Measurements from ENCODE around the gene ACTG1. TPM values are rescaled to one million over a fixed set of nuclear protein-coding genes. Genes with fewer than 3 reads are reported as not detected.

The ACTG1 gene
- total and polyA plus RNA-seq, 2 of the 13 experiments (the other 11 are each of a cell fraction or from before 2014, with no cell fraction given), result 973 to 1,138 TPM

GRCh38 chr17:81519284-81520020 is 6.9 kb upstream of the ACTG1 start (continued):
- TF ChIP-seq TIGD3 (CRISPR knock-in tag; IDR thresholded peaks at IDR 0.05; ENCODE audit: borderline replicate concordance) (no peak), ZIK1 (CRISPR knock-in tag; IDR thresholded peaks at IDR 0.05; ENCODE audit: borderline replicate concordance, low read depth) (0 out of 2 replicates have a peak, but pooled peaks have one; percentile 21), PREB (CRISPR knock-in tag; IDR thresholded peaks at IDR 0.05) (no peak), ZNF441 (CRISPR knock-in tag; IDR thresholded peaks at IDR 0.05; ENCODE audit: borderline replicate concordance) (peak; percentile 29; the same call in 1 of the 2 replicates), SIX4 (CRISPR knock-in tag; IDR thresholded peaks at IDR 0.05) (no peak), MBNL3 (CRISPR knock-in tag; conservative IDR thresholded peaks at IDR 0.05) (no peak), SYNCRIP (IDR thresholded peaks at IDR 0.05; ENCODE audit: insufficient read depth, low read depth, low read length) (no peak), NR2F6 (IDR thresholded peaks at IDR 0.05) (no peak), NR2F6 (CRISPR knock-in tag; IDR thresholded peaks at IDR 0.05) (peak; percentile 26; the same call in 1 of the 2 replicates), NFE2 (CRISPR knock-in tag; IDR thresholded peaks at IDR 0.05) (peak; percentile 25; the same call in 1 of the 2 replicates), HMGA1 (CRISPR knock-in tag; conservative IDR thresholded peaks at IDR 0.05) (no peak), ZNF333 (CRISPR knock-in tag; IDR thresholded peaks at IDR 0.05; ENCODE audit: borderline replicate concordance) (no peak), TGIF2 (CRISPR knock-in tag; IDR thresholded peaks at IDR 0.05) (no peak), NCOA5 (CRISPR knock-in tag; IDR thresholded peaks at IDR 0.05) (no peak), ZNF674 (CRISPR knock-in tag; IDR thresholded peaks at IDR 0.05; ENCODE audit: low read depth) (no peak), LCORL (IDR thresholded peaks at IDR 0.05) (no peak), LCORL (CRISPR knock-in tag; IDR thresholded peaks at IDR 0.05) (peak; percentile 84), ZNF773 (CRISPR knock-in tag; IDR thresholded peaks at IDR 0.05; ENCODE audit: borderline replicate concordance) (no peak), BHLHE40 (IDR thresholded peaks at IDR 0.05; ENCODE audit: low read length) (no peak), ZFP90 (CRISPR knock-in tag; IDR thresholded peaks at IDR 0.05; ENCODE audit: borderline replicate concordance) (no peak), MEIS1 (CRISPR knock-in tag; IDR thresholded peaks at IDR 0.05; ENCODE audit: borderline replicate concordance) (0 out of 2 replicates have a peak, but pooled peaks have one; percentile 40), PRPF4 (IDR thresholded peaks at IDR 0.05; ENCODE audit: low read depth, low read length, poor library complexity, severe bottlenecking) (no peak), KDM1A (CRISPR knock-in tag; IDR thresholded peaks at IDR 0.05) (no peak), ZNF720 (CRISPR knock-in tag; IDR thresholded peaks at IDR 0.05) (no peak), SIN3B (IDR thresholded peaks at IDR 0.05; ENCODE audit: low read length) (no peak), ZNF597 (CRISPR knock-in tag; IDR thresholded peaks at IDR 0.05) (no peak), ZNF615 (CRISPR knock-in tag; IDR thresholded peaks at IDR 0.05; ENCODE audit: borderline replicate concordance) (no peak), ZNF7 (CRISPR knock-in tag; IDR thresholded peaks at IDR 0.05) (no peak), SKI (IDR thresholded peaks at IDR 0.05; ENCODE audit: partially characterized antibody) (no peak), AGO1 (IDR thresholded peaks at IDR 0.05; ENCODE audit: low read depth, low read length, poor library complexity, severe bottlenecking) (peak; percentile 83), CENPT (CRISPR knock-in tag; IDR thresholded peaks at IDR 0.05; ENCODE audit: low read depth) (peak; percentile 15; the same call in 1 of the 2 replicates)
